HepG2 (cell line): Measurements from ENCODE around the gene ACADSB. TPM values are rescaled to one million over a fixed set of nuclear protein-coding genes. Genes with fewer than 3 reads are reported as not detected.
A peak's percentile ranks its signal among the peaks of the same experiment; 100 is the strongest.

Source experiments
- ATF7 ChIP-seq, 2 experiments: fragments of 450-650 bp in 1 of 2; sonication (generic) in 1 of 2; formaldehyde crosslinking in 1 of 2; IDR thresholded peaks; 2 replicates each; pipeline versions ENCODE4 v1.4.0 to v1.6.1; 2016 to 2020; ENCODE audit warnings: antibody characterized with exemption in 1 of 2, mild to moderate bottlenecking in 1 of 2, missing genetic modification reagents in 1 of 2
- ATM ChIP-seq: fragments of 450-650 bp; IDR thresholded peaks from 2 replicates; pipeline ENCODE4 v1.7.1; 2017; ENCODE audit warnings: mild to moderate bottlenecking, borderline replicate concordance
- BRD4 ChIP-seq: sonication (generic); formaldehyde crosslinking; IDR thresholded peaks from 2 replicates; pipeline ENCODE4 v1.4.0; 2020; ENCODE audit warnings: missing genetic modification reagents
- CHCHD3 ChIP-seq: sonication (generic); formaldehyde crosslinking; IDR thresholded peaks from 2 replicates; pipeline ENCODE4 v1.8.0; 2022; ENCODE audit warnings: mild to moderate bottlenecking, missing genetic modification reagents, moderate library complexity
- EEA1 ChIP-seq: sonication (generic); formaldehyde crosslinking; IDR thresholded peaks from 2 replicates; pipeline ENCODE4 v1.5.1; 2020; ENCODE audit warnings: mild to moderate bottlenecking, missing genetic modification reagents, borderline replicate concordance
- FOSL2 ChIP-seq: sonication (generic); formaldehyde crosslinking; IDR thresholded peaks from 2 replicates; pipeline ENCODE4 v1.4.0; 2020; ENCODE audit warnings: missing genetic modification reagents
- GATAD1 ChIP-seq: IDR thresholded peaks from 2 replicates; pipeline ENCODE4 v1.6.1; 2016; ENCODE audit warnings: missing genetic modification reagents, missing compliant biosample characterization
- HCFC1 ChIP-seq: fragments of 150-350 bp; IDR thresholded peaks from 2 replicates; pipeline ENCODE4 v1.6.1; 2014; ENCODE audit warnings: low read depth, low read length
- HNRNPL ChIP-seq: fragments of 200-400 bp; formaldehyde crosslinking; IDR thresholded peaks from 2 replicates; pipeline ENCODE4 v1.6.1; 2017; ENCODE audit warnings: mild to moderate bottlenecking, low read depth, low read length
- MAF1 ChIP-seq: sonication (generic); formaldehyde crosslinking; IDR thresholded peaks from 2 replicates; pipeline ENCODE4 v1.5.0; 2020; ENCODE audit warnings: missing genetic modification reagents, borderline replicate concordance
- MBNL3 ChIP-seq: fragments of 250-450 bp; sonication (Bioruptor Pico); conservative IDR thresholded peaks from 2 replicates; pipeline ENCODE4 v1.8.0; 2022; ENCODE audit warnings: mild to moderate bottlenecking, inconsistent platforms
- MTF1 ChIP-seq: sonication (generic); formaldehyde crosslinking; IDR thresholded peaks from 2 replicates; pipeline ENCODE4 v1.5.0; 2020; ENCODE audit warnings: missing genetic modification reagents
- MTF2 ChIP-seq: sonication (generic); formaldehyde crosslinking; IDR thresholded peaks from 2 replicates; pipeline ENCODE4 v1.5.0; 2020; ENCODE audit warnings: missing genetic modification reagents, borderline replicate concordance
- NFE2L2 ChIP-seq: fragments of 150-350 bp; IDR thresholded peaks from 2 replicates; pipeline ENCODE4 v1.6.1; 2014; ENCODE audit warnings: low read length
- NFRKB ChIP-seq: fragments of 450-650 bp; IDR thresholded peaks from 2 replicates; pipeline ENCODE4 v1.6.1; 2017
- REXO4 ChIP-seq: sonication (generic); formaldehyde crosslinking; IDR thresholded peaks from 2 replicates; pipeline ENCODE4 v1.8.0; 2022; ENCODE audit warnings: missing genetic modification reagents, mild to moderate bottlenecking, borderline replicate concordance
- RFX1 ChIP-seq: fragments of 450-650 bp; IDR thresholded peaks from 2 replicates; pipeline ENCODE4 v1.6.1; 2017
- SP1 ChIP-seq, 2 experiments: fragments of 450-650 bp in 1 of 2; sonication (generic) in 1 of 2; formaldehyde crosslinking in 1 of 2; IDR thresholded peaks; 2 replicates each; pipeline versions ENCODE4 v1.4.0 to v1.6.1; 2016 to 2020; ENCODE audit warnings: missing genetic modification reagents in 1 of 2
- SRF ChIP-seq: IDR thresholded peaks from 2 replicates; pipeline ENCODE4 v1.6.1; 2011; ENCODE audit warnings: mild to moderate bottlenecking, low read depth, low read length, moderate library complexity
- YEATS2 ChIP-seq: sonication (generic); formaldehyde crosslinking; IDR thresholded peaks from 2 replicates; pipeline ENCODE4 v1.4.0; 2020; ENCODE audit warnings: missing genetic modification reagents, borderline replicate concordance
- ZIK1 ChIP-seq: sonication (generic); formaldehyde crosslinking; IDR thresholded peaks from 2 replicates; pipeline ENCODE4 v1.5.0; 2020; ENCODE audit warnings: mild to moderate bottlenecking, low read depth, missing genetic modification reagents, borderline replicate concordance
- ZKSCAN8 ChIP-seq: IDR thresholded peaks from 2 replicates; pipeline ENCODE4 v1.6.1; 2016; ENCODE audit warnings: borderline replicate concordance, missing genetic modification reagents, missing compliant biosample characterization
- ZNF205 ChIP-seq: IDR thresholded peaks from 2 replicates; pipeline ENCODE4 v1.6.1; 2018; ENCODE audit warnings: missing biosample characterization, missing genetic modification reagents
- ZNF737 ChIP-seq: sonication (generic); formaldehyde crosslinking; IDR thresholded peaks from 2 replicates; pipeline ENCODE4 v1.5.0; 2020; ENCODE audit warnings: missing genetic modification reagents, mild to moderate bottlenecking, borderline replicate concordance
- ZNF83 ChIP-seq: sonication (generic); formaldehyde crosslinking; IDR thresholded peaks from 2 replicates; pipeline ENCODE4 v1.4.0; 2020; ENCODE audit warnings: missing genetic modification reagents, mild to moderate bottlenecking, borderline replicate concordance
- ZSCAN21 ChIP-seq: sonication (generic); formaldehyde crosslinking; IDR thresholded peaks from 2 replicates; pipeline ENCODE4 v1.8.0; 2022; ENCODE audit warnings: mild to moderate bottlenecking, missing genetic modification reagents, moderate library complexity, borderline replicate concordance
- polyA plus RNA-seq, 8 experiments: library from polyadenylated mRNA; depleted of rRNA in 3 of 8; stranded (reverse) in 7 of 8; unstranded in 1 of 8; fragments of >200 nt; fragmentation: Illumina TruSeq in 4 of 8; extraction: Trizol in 4 of 8; gene quantifications; 2 replicates each; pipeline versions ENCODE4 v1.2.1 to v1.2.3, GENCODE V29; 2011 to 2016; ENCODE audit warnings: low read depth in 4 of 8, missing spikeins in 1 of 8, mixed read lengths in 1 of 8; ENCODE audit not compliant: insufficient read depth in 1 of 8
- total RNA-seq, 5 experiments: library from RNA; depleted of rRNA; stranded (reverse); fragments of >200 nt; fragmentation: Illumina TruSeq; extraction: Trizol; gene quantifications; 2 replicates each; pipeline ENCODE4 v1.2.3, GENCODE V29; 2016; ENCODE audit warnings: low read depth in 1 of 5
- TF ChIP-seq, protein P1 (sequence below): sonication (generic); formaldehyde crosslinking; IDR thresholded peaks from 2 replicates; pipeline ENCODE4 v1.4.0; 2020; ENCODE audit warnings: missing genetic modification reagents, mild to moderate bottlenecking, borderline replicate concordance
- TF ChIP-seq, protein P2 (sequence below): sonication (generic); formaldehyde crosslinking; IDR thresholded peaks from 2 replicates; pipeline ENCODE4 v1.5.0; 2020; ENCODE audit warnings: mild to moderate bottlenecking, missing genetic modification reagents, moderate library complexity
- TF ChIP-seq, protein P3 (sequence below): sonication (generic); formaldehyde crosslinking; IDR thresholded peaks from 2 replicates; pipeline ENCODE4 v1.4.0; 2020; ENCODE audit warnings: mild to moderate bottlenecking, missing genetic modification reagents

Gene ACADSB
- total and polyA plus RNA-seq, 2 of the 13 experiments (the other 11 are each of a cell fraction or from before 2014, with no cell fraction given): 80.0 to 87.6 TPM

DNA sequence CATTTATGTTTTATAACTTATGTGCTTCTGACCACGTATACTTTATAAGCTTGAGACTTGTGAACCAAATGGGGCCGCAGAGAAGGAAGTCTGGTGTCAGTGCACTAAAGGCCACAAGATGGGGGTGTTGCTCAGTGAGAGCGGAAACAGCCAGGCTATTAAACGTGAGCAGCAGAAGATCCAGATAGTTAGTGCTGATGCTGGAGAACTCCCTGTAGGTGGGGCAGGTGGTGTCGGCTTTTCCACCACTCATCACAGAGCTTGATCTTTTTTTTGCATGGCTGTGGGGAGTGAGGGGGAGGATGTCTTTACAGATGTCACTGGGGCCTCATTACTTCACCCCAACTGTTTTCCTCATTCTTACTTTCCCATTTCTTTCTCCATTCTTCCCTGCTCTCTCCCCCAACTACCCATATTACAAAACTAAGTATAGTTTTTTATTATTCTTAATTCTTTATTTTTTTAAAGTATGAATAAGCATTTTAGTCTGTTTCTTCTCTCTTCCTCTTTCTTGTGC lies 34.7 kb downstream of the ACADSB start (continued):
- TF ChIP-seq SP1 (IDR thresholded peaks at IDR 0.05) (no peak), SP1 (CRISPR knock-in tag; IDR thresholded peaks at IDR 0.05) (no peak), HCFC1 (no peak), MTF2 (CRISPR knock-in tag) (no peak), REXO4 (no peak), ZNF737 (CRISPR knock-in tag) (no peak), NFRKB (no peak), RFX1 (no peak), BRD4 (CRISPR knock-in tag) (no peak), ATM (no peak), FOSL2 (CRISPR knock-in tag) (peak; percentile 30; the same call in 1 of the 2 replicates), MTF1 (CRISPR knock-in tag) (no peak), ZNF83 (CRISPR knock-in tag) (no peak), ZSCAN21 (CRISPR knock-in tag) (no peak), ATF7 (IDR thresholded peaks at IDR 0.05) (no peak), ATF7 (CRISPR knock-in tag; IDR thresholded peaks at IDR 0.05) (no peak), YEATS2 (CRISPR knock-in tag) (no peak), ZNF205 (no peak), NFE2L2 (no peak), SRF (no peak), MAF1 (no peak), CHCHD3 (CRISPR knock-in tag) (no peak), MBNL3 (CRISPR knock-in tag) (no peak), ZKSCAN8 (no peak), GATAD1 (CRISPR knock-in tag) (no peak), HNRNPL (no peak), ZIK1 (no peak), EEA1 (CRISPR knock-in tag) (no peak)
- TF ChIP-seq, protein P1, sequence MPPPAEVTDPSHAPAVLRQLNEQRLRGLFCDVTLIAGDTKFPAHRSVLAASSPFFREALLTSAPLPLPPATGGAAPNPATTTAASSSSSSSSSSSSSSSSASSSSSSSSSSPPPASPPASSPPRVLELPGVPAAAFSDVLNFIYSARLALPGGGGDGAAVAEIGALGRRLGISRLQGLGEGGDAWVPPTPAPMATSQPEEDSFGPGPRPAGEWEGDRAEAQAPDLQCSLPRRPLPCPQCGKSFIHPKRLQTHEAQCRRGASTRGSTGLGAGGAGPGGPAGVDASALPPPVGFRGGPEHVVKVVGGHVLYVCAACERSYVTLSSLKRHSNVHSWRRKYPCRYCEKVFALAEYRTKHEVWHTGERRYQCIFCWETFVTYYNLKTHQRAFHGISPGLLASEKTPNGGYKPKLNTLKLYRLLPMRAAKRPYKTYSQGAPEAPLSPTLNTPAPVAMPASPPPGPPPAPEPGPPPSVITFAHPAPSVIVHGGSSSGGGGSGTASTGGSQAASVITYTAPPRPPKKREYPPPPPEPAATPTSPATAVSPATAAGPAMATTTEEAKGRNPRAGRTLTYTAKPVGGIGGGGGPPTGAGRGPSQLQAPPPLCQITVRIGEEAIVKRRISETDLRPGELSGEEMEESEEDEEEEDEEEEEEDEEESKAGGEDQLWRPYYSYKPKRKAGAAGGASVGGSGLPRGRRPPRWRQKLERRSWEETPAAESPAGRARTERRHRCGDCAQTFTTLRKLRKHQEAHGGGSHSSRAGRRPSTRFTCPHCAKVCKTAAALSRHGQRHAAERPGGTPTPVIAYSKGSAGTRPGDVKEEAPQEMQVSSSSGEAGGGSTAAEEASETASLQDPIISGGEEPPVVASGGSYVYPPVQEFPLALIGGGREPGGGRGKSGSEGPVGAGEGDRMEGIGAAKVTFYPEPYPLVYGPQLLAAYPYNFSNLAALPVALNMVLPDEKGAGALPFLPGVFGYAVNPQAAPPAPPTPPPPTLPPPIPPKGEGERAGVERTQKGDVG (CRISPR knock-in tag): no peak
- TF ChIP-seq, protein P2, sequence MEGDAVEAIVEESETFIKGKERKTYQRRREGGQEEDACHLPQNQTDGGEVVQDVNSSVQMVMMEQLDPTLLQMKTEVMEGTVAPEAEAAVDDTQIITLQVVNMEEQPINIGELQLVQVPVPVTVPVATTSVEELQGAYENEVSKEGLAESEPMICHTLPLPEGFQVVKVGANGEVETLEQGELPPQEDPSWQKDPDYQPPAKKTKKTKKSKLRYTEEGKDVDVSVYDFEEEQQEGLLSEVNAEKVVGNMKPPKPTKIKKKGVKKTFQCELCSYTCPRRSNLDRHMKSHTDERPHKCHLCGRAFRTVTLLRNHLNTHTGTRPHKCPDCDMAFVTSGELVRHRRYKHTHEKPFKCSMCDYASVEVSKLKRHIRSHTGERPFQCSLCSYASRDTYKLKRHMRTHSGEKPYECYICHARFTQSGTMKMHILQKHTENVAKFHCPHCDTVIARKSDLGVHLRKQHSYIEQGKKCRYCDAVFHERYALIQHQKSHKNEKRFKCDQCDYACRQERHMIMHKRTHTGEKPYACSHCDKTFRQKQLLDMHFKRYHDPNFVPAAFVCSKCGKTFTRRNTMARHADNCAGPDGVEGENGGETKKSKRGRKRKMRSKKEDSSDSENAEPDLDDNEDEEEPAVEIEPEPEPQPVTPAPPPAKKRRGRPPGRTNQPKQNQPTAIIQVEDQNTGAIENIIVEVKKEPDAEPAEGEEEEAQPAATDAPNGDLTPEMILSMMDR (CRISPR knock-in tag): peak; percentile 85
- TF ChIP-seq, protein P3, sequence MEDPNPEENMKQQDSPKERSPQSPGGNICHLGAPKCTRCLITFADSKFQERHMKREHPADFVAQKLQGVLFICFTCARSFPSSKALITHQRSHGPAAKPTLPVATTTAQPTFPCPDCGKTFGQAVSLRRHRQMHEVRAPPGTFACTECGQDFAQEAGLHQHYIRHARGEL: no peak
